ENCODE measurements around the gene ARHGEF37. TPM values are rescaled to one million over a fixed set of nuclear protein-coding genes. Genes with fewer than 3 reads are reported as not detected.

Gene ARHGEF37
- total and polyA plus RNA-seq, 5 donors from 2014 or later = 0.20 to 1.8 (median 0.50) TPM; not detected in 1

DNA sequence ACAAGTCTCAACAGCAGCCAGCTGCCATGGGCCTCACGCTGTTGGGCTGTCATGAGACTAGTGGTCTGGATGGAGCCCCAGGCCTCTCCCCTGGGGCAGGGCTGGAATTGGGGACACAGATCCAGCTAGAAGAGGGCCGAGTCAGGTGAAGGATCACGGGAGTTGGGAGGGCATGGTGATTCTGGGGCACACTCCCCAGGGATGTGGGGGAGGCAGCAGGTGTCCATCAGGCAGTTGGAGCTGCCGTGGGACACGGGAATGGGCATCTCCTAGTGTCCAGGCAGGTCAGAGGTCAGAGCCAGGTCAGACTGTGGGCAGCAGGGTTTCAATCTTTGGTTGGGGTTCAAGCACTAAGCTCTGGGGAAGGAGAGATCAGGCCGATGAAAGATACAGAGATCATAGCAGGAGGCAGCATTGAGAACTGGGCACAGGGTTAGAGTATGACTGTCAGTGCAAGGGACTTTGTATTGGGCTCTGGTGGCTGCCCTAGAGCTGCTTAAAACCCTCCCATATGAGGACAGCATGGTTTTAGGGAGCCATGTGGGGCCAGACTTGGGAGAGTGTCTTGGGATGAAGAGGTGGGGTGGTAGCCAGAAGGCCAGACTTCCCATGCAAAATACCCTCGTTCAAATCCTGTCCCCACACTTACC lies 59.2 kb downstream of the ARHGEF37 start:
- Mint-ChIP-seq H3K27ac (no peak overlapping the region), H3K9me3 (no peaks in the 10 kb centered on the region), H3K4me1 (no peaks in the 10 kb centered on the region), H3K36me3 (no peaks in the 10 kb centered on the region), H3K27me3 (peaks cover 10% of the 10 kb centered on the region), H3K4me3 (no peak overlapping the region)
- Histone ChIP-seq H3K36me3 (ENCODE audit: control insufficient read depth, insufficient read depth, low read length) (no peaks in the 10 kb centered on the region), H3K9me3 (ENCODE audit: control insufficient read depth in 2 of 2, low read length in 2 of 2) (no peaks in the 10 kb centered on the region), H3K27me3 (ENCODE audit: control insufficient read depth, insufficient read depth, low read length) (no peaks in the 10 kb centered on the region), H3K4me1 (ENCODE audit: control insufficient read depth, insufficient read depth, low read length, poor library complexity, severe bottlenecking) (no peaks in the 10 kb centered on the region), H3K4me3 (ENCODE audit: low read depth, low read length) (no peak overlapping the region), H3K27ac (ENCODE audit: insufficient read depth, low read length, poor library complexity, severe bottlenecking) (no peak overlapping the region)
- no peak for ATAC-seq (ENCODE audit: low read depth in 2 of 2)
- DNase-seq = no peak

DNA sequence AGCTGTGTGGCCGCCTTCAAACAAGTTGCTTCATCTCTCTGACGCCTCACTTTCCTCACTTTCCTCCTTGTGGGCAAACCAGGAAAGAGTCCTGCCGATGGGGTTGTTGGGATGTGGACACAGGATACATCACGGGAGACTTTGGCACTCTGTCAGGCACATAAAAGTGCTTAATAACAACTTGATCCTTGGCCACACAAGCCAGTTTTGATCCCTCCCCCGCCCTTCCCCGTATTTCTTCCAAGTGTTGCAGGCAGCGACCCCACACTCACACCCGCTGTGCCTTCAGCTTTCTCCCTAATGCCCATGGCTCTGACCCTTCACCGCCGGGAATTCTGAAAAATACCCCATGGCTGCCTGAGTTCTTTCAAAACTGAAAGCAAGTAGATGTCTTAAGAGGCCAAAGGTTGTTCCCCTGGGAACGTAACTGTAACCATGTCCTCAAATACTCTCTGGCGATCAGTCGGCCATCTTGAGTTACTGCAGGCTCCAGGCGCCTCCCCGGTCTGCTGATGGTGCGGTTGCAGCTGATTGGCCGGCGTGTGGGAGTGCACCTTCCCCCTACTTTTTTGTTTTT lies 59.8 kb downstream of the ARHGEF37 start:
- H3K9me3 Mint-ChIP-seq = no peaks in the 10 kb centered on the region
- Histone ChIP-seq H3K4me1 (ENCODE audit: control insufficient read depth, insufficient read depth, low read length, poor library complexity, severe bottlenecking) (no peaks in the 10 kb centered on the region), H3K4me3 (ENCODE audit: low read depth, low read length) (no peak overlapping the region), H3K27me3 (ENCODE audit: control insufficient read depth, insufficient read depth, low read length) (no peaks in the 10 kb centered on the region), H3K9me3 (ENCODE audit: control insufficient read depth in 2 of 2, low read length in 2 of 2) (no peaks in the 10 kb centered on the region), H3K36me3 (ENCODE audit: control insufficient read depth, insufficient read depth, low read length) (no peaks in the 10 kb centered on the region), H3K27ac (ENCODE audit: insufficient read depth, low read length, poor library complexity, severe bottlenecking) (no peak overlapping the region)
- no peak overlapping the region for H3K4me3 Mint-ChIP-seq
- no peak for ATAC-seq (ENCODE audit: low read depth in 2 of 2)
- DNase-seq = no peak
- H3K27me3 Mint-ChIP-seq = peaks cover 10% of the 10 kb centered on the region
- H3K36me3 Mint-ChIP-seq = no peaks in the 10 kb centered on the region
- H3K27ac Mint-ChIP-seq = peak overlapping the region in 1 of 3 donors; percentile 34
- H3K4me1 Mint-ChIP-seq = no peaks in the 10 kb centered on the region

DNA sequence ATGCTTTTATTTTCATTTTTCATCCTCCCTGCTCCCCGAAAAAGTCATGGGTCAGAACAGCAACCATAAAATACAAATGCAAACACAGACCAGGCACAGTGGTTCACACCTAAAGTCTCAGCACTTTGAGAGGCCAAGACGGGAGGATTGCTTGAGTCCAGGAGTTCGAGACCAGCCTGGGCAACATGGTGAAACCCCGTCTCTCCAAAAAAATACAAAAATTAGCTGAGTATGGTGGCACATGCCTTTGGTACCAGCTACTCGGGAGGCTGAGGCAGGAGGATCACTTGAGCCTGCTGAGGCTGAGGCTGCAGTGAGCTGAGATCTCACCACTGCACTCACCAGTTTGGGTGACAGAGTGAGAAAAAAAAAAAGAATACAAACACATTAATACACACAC lies 60.3 kb downstream of the ARHGEF37 start:
- DNase-seq (no peak), ATAC-seq (ENCODE audit: low read depth in 2 of 2) (no peak)
- Histone ChIP-seq H3K36me3 (ENCODE audit: control insufficient read depth, insufficient read depth, low read length) (no peaks in the 10 kb centered on the region), H3K9me3 (ENCODE audit: control insufficient read depth in 2 of 2, low read length in 2 of 2) (no peaks in the 10 kb centered on the region), H3K27ac (ENCODE audit: insufficient read depth, low read length, poor library complexity, severe bottlenecking) (no peak overlapping the region), H3K27me3 (ENCODE audit: control insufficient read depth, insufficient read depth, low read length) (no peaks in the 10 kb centered on the region), H3K4me1 (ENCODE audit: control insufficient read depth, insufficient read depth, low read length, poor library complexity, severe bottlenecking) (no peaks in the 10 kb centered on the region), H3K4me3 (ENCODE audit: low read depth, low read length) (no peak overlapping the region)
- H3K9me3 Mint-ChIP-seq = no peaks in the 10 kb centered on the region
- H3K36me3 Mint-ChIP-seq = no peaks in the 10 kb centered on the region
- H3K4me1 Mint-ChIP-seq = peaks cover 0 to 2% (median 1%) of the 10 kb centered on the region in 4 donors
- no peak overlapping the region for H3K27ac Mint-ChIP-seq
- peaks cover 10% of the 10 kb centered on the region for H3K27me3 Mint-ChIP-seq
- H3K4me3 Mint-ChIP-seq = no peak overlapping the region

DNA sequence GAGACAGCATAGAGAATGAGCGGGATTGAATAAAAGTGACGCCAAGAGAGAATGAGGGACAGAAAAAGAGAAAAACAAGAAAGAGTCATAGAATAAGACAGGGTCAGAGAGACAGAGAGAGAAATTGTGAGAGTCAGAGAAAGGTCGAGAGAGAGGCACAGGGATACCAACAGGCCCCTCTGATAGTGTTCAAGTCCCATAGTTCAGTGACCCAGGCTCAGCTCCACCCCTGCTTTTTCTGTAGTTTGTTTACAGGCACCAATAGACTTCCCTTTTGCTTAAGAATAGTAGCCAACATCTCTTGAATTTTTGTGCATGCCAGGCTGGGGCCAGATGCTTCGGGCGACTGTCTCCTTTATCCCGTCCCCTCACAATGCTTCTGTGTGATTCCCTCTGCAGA lies 62.5 kb downstream of the ARHGEF37 start:
- no peaks in the 10 kb centered on the region for H3K9me3 ChIP-seq (ENCODE audit: control insufficient read depth in 2 of 2, low read length in 2 of 2)
- Mint-ChIP-seq H3K27ac (peak overlapping the region in 1 of 3 donors; percentile 11), H3K27me3 (peaks cover 10% of the 10 kb centered on the region), H3K36me3 (no peaks in the 10 kb centered on the region), H3K9me3 (no peaks in the 10 kb centered on the region), H3K4me3 (no peak overlapping the region), H3K4me1 (peaks cover 0 to 11% (median 2%) of the 10 kb centered on the region in 4 donors)
- H3K4me1 ChIP-seq (ENCODE audit: control insufficient read depth, insufficient read depth, low read length, poor library complexity, severe bottlenecking) = no peaks in the 10 kb centered on the region
- no peaks in the 10 kb centered on the region for H3K27me3 ChIP-seq (ENCODE audit: control insufficient read depth, insufficient read depth, low read length)
- ATAC-seq (ENCODE audit: low read depth in 2 of 2) = no peak
- H3K36me3 ChIP-seq (ENCODE audit: control insufficient read depth, insufficient read depth, low read length) = no peaks in the 10 kb centered on the region
- no peak overlapping the region for H3K4me3 ChIP-seq (ENCODE audit: low read depth, low read length)
- H3K27ac ChIP-seq (ENCODE audit: insufficient read depth, low read length, poor library complexity, severe bottlenecking) = no peak overlapping the region
- no peak for DNase-seq

DNA sequence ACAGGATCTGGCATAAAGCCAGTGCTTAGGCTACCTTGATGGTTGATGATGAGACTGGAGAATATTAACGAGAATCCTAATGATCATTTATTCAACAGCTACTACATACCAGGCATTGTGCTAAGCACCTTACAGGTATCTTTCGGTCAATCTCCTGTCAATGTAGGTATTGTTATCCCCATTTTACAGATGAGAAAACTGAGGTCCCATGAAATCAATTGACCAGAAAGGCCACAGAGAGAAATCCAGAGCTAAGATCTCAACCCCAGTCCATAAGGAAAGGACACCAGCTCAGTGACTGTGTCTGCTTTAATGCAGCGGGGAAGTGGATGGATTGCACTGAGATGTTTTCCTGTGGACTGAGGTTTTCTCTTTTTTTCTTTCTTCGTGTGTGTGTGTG lies 63.3 kb downstream of the ARHGEF37 start:
- Mint-ChIP-seq H3K36me3 (no peaks in the 10 kb centered on the region), H3K4me1 (peaks cover 0 to 11% (median 2%) of the 10 kb centered on the region in 4 donors), H3K4me3 (no peak overlapping the region), H3K27me3 (peaks cover 10% of the 10 kb centered on the region), H3K27ac (no peak overlapping the region), H3K9me3 (no peaks in the 10 kb centered on the region)
- ATAC-seq (ENCODE audit: low read depth in 2 of 2) (no peak), DNase-seq (no peak)
- Histone ChIP-seq H3K36me3 (ENCODE audit: control insufficient read depth, insufficient read depth, low read length) (no peaks in the 10 kb centered on the region), H3K27me3 (ENCODE audit: control insufficient read depth, insufficient read depth, low read length) (no peaks in the 10 kb centered on the region), H3K27ac (ENCODE audit: insufficient read depth, low read length, poor library complexity, severe bottlenecking) (no peak overlapping the region), H3K4me3 (ENCODE audit: low read depth, low read length) (no peak overlapping the region), H3K9me3 (ENCODE audit: control insufficient read depth in 2 of 2, low read length in 2 of 2) (no peaks in the 10 kb centered on the region), H3K4me1 (ENCODE audit: control insufficient read depth, insufficient read depth, low read length, poor library complexity, severe bottlenecking) (no peaks in the 10 kb centered on the region)

DNA sequence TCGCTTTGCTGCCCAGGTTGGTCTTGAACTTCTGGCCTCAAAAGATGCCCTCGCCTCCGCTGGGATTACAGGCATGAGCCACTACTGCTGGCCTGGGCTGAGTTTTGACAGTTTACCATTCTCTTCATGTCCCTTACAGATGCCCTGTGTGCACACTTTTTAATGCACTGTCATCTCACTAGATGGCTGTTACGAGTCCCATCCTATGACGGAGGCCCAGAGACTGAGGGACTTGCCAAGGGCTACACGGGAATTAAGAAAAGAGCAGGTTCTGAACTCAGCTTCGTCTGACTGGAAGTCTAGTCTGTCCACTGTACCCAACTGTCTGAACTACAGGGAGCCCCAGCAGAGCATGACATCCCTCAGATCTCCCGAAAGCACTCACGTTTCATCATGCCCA lies 63.9 kb downstream of the ARHGEF37 start:
- peaks cover 0 to 11% (median 2%) of the 10 kb centered on the region in 4 donors for H3K4me1 Mint-ChIP-seq
- no peaks in the 10 kb centered on the region for H3K9me3 ChIP-seq (ENCODE audit: control insufficient read depth in 2 of 2, low read length in 2 of 2)
- ATAC-seq (ENCODE audit: low read depth in 2 of 2) (no peak), DNase-seq (no peak)
- no peak overlapping the region for H3K4me3 ChIP-seq (ENCODE audit: low read depth, low read length)
- no peak overlapping the region for H3K27ac ChIP-seq (ENCODE audit: insufficient read depth, low read length, poor library complexity, severe bottlenecking)
- H3K27ac Mint-ChIP-seq = no peak overlapping the region
- H3K9me3 Mint-ChIP-seq = no peaks in the 10 kb centered on the region
- no peaks in the 10 kb centered on the region for H3K36me3 ChIP-seq (ENCODE audit: control insufficient read depth, insufficient read depth, low read length)
- no peaks in the 10 kb centered on the region for H3K27me3 ChIP-seq (ENCODE audit: control insufficient read depth, insufficient read depth, low read length)
- H3K4me3 Mint-ChIP-seq = no peak overlapping the region
- no peaks in the 10 kb centered on the region for H3K4me1 ChIP-seq (ENCODE audit: control insufficient read depth, insufficient read depth, low read length, poor library complexity, severe bottlenecking)
- peaks cover 9% of the 10 kb centered on the region for H3K27me3 Mint-ChIP-seq
- H3K36me3 Mint-ChIP-seq = no peaks in the 10 kb centered on the region

DNA sequence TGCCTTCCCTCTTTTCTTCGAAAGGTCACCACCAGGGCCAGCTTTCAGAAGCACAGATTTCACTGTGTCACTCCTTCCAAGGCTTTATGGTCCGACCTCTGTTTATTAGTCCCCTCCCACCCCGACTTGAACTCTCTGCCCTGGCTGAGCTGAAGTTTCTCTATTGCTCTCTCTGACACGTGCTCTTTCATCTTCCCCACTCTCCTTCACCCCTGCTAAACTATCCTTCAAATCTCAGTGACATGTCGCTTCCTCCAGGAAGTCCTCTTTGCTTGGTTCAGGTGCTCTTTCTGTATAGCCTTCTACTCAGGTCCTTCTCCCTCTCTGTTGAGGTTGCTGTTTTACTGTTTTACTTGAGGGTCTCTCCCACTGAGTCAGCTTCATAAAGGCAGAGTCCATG lies 64.4 kb downstream of the ARHGEF37 start:
- Histone ChIP-seq H3K4me3 (ENCODE audit: low read depth, low read length) (no peak overlapping the region), H3K9me3 (ENCODE audit: control insufficient read depth in 2 of 2, low read length in 2 of 2) (no peaks in the 10 kb centered on the region), H3K36me3 (ENCODE audit: control insufficient read depth, insufficient read depth, low read length) (no peaks in the 10 kb centered on the region), H3K27ac (ENCODE audit: insufficient read depth, low read length, poor library complexity, severe bottlenecking) (no peak overlapping the region), H3K4me1 (ENCODE audit: control insufficient read depth, insufficient read depth, low read length, poor library complexity, severe bottlenecking) (no peaks in the 10 kb centered on the region), H3K27me3 (ENCODE audit: control insufficient read depth, insufficient read depth, low read length) (no peaks in the 10 kb centered on the region)
- no peaks in the 10 kb centered on the region for H3K36me3 Mint-ChIP-seq
- no peaks in the 10 kb centered on the region for H3K9me3 Mint-ChIP-seq
- DNase-seq = no peak
- peaks cover 6% of the 10 kb centered on the region for H3K27me3 Mint-ChIP-seq
- peak overlapping the region in 1 of 3 donors; percentile 22 for H3K27ac Mint-ChIP-seq
- no peak for ATAC-seq (ENCODE audit: low read depth in 2 of 2)
- peaks cover 0 to 11% (median 2%) of the 10 kb centered on the region in 4 donors for H3K4me1 Mint-ChIP-seq
- H3K4me3 Mint-ChIP-seq = peak overlapping the region in 1 of 4 donors; percentile 48

DNA sequence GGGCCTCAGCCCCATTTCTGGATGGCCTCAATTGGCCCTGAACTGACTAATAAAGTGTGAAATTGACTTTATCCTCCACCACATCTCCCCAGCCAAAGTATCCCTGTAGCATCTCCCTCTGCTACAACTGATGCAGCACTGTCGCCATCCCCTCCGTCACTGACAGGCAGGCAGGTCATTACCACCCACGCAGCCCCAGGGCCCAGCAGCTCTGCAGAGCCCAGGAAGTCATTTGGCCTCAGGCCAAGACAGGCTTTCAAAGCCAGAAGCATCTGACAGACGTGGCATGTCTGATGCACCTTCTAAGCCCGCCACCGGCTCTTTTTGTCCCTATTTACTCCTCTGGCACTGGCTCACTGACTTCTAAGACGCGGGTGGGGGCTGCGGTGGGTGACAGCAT lies 65.3 kb downstream of the ARHGEF37 start:
- no peak overlapping the region for H3K27ac ChIP-seq (ENCODE audit: insufficient read depth, low read length, poor library complexity, severe bottlenecking)
- Mint-ChIP-seq H3K4me1 (peaks cover 0 to 11% (median 2%) of the 10 kb centered on the region in 4 donors), H3K27me3 (peaks cover 6% of the 10 kb centered on the region), H3K9me3 (no peaks in the 10 kb centered on the region), H3K4me3 (no peak overlapping the region), H3K27ac (peak overlapping the region; percentile 9 to 20 (median 9)), H3K36me3 (no peaks in the 10 kb centered on the region)
- no peaks in the 10 kb centered on the region for H3K9me3 ChIP-seq (ENCODE audit: control insufficient read depth in 2 of 2, low read length in 2 of 2)
- H3K27me3 ChIP-seq (ENCODE audit: control insufficient read depth, insufficient read depth, low read length) = no peaks in the 10 kb centered on the region
- no peaks in the 10 kb centered on the region for H3K36me3 ChIP-seq (ENCODE audit: control insufficient read depth, insufficient read depth, low read length)
- ATAC-seq (ENCODE audit: low read depth in 2 of 2) (peak; percentile 38 to 53), DNase-seq (peak in 1 of 3 donors; percentile 25)
- no peak overlapping the region for H3K4me3 ChIP-seq (ENCODE audit: low read depth, low read length)
- no peaks in the 10 kb centered on the region for H3K4me1 ChIP-seq (ENCODE audit: control insufficient read depth, insufficient read depth, low read length, poor library complexity, severe bottlenecking)

All from CD4-positive, CD25-positive, alpha-beta regulatory T cell (primary cell).